GM06990 (cell line): ENCODE measurements around the gene DHX16.

Experiments used
- DNase-seq: peaks from one replicate; pipeline ENCODE4 v3.0.0-alpha.2; 2011; ENCODE audit not compliant: insufficient read length; ENCODE audit errors: extremely low read depth
- H3K27me3 ChIP-seq: replicated peaks from 2 replicates; pipeline ENCODE4 v1.6.0; 2011; ENCODE audit warnings: low read length; ENCODE audit not compliant: control insufficient read depth, insufficient read depth
- H3K36me3 ChIP-seq: 2 replicates; pipeline ENCODE4 v1.5.1; 2011; ENCODE audit warnings: low read length; ENCODE audit not compliant: control insufficient read depth, insufficient read depth
- H3K4me3 ChIP-seq: replicated peaks from 2 replicates; pipeline ENCODE4 v1.5.1; 2011; ENCODE audit warnings: low read depth, mild to moderate bottlenecking, control low read depth, low read length
- TF ChIP-seq, protein P1 (sequence below): IDR thresholded peaks from 2 replicates; pipeline ENCODE4 v1.5.1; 2011; ENCODE audit warnings: low read length, control low read depth, mild to moderate bottlenecking, inconsistent platforms; ENCODE audit not compliant: insufficient read depth, poor library complexity, severe bottlenecking

The DHX16 gene

DNA sequence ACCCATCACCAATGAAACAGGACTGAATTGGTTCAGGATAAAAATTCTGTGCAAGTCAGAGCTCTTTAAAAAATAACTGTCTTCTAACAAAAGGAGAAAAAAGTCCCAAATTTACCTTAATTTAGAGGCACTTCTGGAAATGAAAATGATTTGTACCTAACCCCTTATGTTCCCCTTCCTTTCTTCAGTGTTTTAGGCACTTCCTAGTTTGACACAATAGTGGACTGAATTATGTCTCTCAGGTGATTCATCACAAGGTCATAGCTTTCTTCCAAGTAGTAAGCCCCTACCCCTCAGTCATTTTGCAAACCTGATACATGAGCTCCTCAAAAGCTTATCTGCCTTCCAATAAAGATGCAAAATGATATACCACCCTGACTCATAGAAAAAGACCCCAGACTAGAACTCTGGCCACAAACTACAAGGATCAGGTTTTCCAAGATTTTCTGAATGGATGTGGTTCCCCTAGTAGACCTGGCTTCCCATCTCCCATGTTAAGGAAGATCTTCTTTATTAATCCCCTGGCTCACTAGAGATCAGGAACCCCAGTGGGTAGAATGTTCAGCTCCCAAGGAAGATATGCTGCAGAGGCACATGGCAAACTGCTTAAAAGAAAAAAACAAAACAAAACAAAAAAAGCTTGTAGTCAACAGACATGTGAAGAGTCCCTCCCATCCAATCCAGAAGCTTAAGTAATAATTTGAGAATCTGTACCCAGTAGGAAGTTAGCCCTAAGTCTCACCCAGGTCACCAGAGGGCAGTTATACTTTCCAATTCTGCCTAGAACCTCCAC is 59.4 kb downstream of the DHX16 start:
- DNase-seq: no peak
- Histone ChIP-seq H3K27me3 (no peaks in the 10 kb centered on the region), H3K4me3 (no peak overlapping the region), H3K36me3 (peaks cover 14% of the 10 kb centered on the region)
- TF ChIP-seq, protein P1, sequence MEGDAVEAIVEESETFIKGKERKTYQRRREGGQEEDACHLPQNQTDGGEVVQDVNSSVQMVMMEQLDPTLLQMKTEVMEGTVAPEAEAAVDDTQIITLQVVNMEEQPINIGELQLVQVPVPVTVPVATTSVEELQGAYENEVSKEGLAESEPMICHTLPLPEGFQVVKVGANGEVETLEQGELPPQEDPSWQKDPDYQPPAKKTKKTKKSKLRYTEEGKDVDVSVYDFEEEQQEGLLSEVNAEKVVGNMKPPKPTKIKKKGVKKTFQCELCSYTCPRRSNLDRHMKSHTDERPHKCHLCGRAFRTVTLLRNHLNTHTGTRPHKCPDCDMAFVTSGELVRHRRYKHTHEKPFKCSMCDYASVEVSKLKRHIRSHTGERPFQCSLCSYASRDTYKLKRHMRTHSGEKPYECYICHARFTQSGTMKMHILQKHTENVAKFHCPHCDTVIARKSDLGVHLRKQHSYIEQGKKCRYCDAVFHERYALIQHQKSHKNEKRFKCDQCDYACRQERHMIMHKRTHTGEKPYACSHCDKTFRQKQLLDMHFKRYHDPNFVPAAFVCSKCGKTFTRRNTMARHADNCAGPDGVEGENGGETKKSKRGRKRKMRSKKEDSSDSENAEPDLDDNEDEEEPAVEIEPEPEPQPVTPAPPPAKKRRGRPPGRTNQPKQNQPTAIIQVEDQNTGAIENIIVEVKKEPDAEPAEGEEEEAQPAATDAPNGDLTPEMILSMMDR: no peak

DNA sequence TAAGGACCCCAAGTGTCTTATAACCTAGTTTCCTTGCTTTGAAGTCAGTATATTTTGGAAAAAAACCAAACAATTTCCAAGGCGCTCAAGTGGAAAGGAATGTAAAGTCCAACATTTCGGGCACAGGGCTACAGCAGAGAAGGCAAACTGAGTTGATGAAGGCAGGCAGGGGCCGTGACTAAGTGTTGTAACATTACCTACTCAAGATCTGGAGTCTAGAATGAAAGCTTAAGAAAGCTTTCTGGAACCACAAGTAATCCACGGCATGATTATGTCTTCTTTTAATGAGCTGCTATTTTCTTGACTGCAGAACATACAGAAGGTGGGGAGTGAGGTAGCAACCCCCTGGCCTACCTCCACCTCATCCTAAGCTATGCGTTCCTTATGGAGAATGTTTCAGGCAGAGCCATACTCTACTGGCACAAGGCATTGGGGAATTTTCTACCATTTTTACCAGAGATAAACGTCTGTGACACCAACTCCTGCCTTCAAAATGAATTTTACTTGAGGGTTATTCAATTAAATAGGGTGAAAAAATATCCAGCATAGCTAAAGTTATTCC is 60.0 kb downstream of the DHX16 start:
- no peaks in the 10 kb centered on the region for H3K27me3 ChIP-seq
- no peak overlapping the region for H3K4me3 ChIP-seq
- no peak for DNase-seq
- TF ChIP-seq, protein P1: no peak
- peaks cover 18% of the 10 kb centered on the region for H3K36me3 ChIP-seq

DNA sequence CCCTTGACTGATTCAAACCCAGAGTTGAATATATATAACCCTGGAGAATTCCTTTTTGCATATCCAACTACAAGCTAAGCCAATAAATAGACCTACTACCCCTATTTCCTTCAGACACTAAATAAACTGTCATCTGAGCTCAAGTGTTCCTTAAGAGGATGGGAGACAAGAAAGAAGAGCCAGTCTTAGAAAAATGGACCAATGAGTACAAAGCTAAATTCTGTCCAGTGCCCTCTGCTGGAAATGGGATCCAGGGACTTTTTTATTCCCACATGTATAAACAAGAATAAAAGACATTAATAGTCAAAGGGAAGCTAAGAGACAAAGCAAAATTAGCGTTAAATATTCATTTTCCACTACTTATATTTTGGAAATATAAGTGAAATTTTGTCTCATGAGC is 60.6 kb downstream of the DHX16 start:
- Histone ChIP-seq H3K27me3 (no peaks in the 10 kb centered on the region), H3K4me3 (no peak overlapping the region), H3K36me3 (peaks cover 19% of the 10 kb centered on the region)
- TF ChIP-seq, protein P1: peak; percentile 11
- DNase-seq: no peak

DNA sequence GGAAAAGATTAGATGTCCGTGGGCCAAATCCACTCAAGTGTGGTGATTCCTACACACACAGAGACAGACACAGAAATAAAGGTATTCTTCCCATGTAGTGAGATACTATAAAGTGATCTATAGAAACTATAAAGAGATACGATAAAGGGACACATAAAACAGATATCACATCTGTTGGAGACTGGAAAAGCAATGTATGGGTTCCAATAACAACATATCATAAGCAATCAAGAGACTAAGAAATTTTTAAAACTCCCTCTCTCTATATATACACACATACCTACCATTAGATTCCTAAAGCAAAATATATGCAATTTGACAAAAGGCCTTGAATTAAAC is 61.0 kb downstream of the DHX16 start:
- DNase-seq: no peak
- Histone ChIP-seq H3K4me3 (no peak overlapping the region), H3K27me3 (no peaks in the 10 kb centered on the region), H3K36me3 (peaks cover 18% of the 10 kb centered on the region)
- TF ChIP-seq, protein P1: no peak

DNA sequence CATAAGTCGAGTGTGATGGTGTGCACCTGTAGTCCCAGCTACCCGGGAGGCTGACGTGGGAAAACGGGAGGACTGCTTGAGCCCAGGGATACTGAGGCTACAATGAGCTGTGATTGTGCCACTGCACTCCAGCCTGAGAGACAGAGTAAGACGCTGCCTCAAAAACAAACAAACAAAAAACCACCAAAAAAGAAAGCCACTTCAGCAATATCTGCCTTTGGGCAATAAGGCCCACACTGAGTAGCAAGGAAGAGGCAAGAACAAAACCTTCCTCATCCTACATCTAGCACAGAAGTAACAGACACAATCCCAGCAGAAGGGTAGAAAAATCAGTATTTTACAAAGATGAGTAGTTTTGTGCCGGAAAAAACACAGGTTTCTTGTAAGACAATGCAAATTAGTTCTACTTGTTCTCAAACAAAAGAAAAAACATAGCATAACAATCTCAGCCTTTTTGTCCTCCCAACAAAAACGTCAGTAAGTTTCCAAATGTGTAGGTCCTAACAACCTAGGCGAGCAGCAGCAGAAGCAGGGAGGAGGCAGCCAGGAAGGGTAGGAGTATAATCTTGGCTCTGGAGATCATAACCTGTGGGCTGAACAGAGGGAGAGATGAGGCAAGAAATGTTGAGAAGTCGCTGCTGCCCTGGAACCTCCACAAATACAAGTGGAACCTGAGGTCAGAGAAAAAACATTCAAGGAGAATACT is 61.5 kb downstream of the DHX16 start:
- no peaks in the 10 kb centered on the region for H3K27me3 ChIP-seq
- no peak for DNase-seq
- TF ChIP-seq, protein P1: no peak
- no peak overlapping the region for H3K4me3 ChIP-seq
- peaks cover 18% of the 10 kb centered on the region for H3K36me3 ChIP-seq
